IPS-NIHi7 (cell line): ENCODE measurements around the gene PDHX.
"Not testable (repeated sequence)": the region's sequence is repeated elsewhere in the genome, so short reads cannot be mapped to it uniquely, and the experiment has no call there.

Experiments
- DNase-seq: peaks from one replicate; pipeline ENCODE4 v3.0.0; 2012; ENCODE audit warnings: mixed read lengths; ENCODE audit errors: extremely low spot score

Gene PDHX

GRCh38 chr11:34910817-34911216, 5.6 kb upstream of the PDHX start:
- DNase-seq: no peak

GRCh38 chr11:34911676-34912075, 4.7 kb upstream of the PDHX start:
- DNase-seq: no peak

- DNase-seq: not testable (repeated sequence)
These were observed 2.9 kb upstream of the PDHX start for GRCh38 chr11:34913556-34913955.

GRCh38 chr11:34915136-34916014, 1.0 kb upstream of the PDHX start:
- no peak for DNase-seq

GRCh38 chr11:34916843-34917770, 689 bp downstream of the PDHX start:
- peak; percentile 46 for DNase-seq

GRCh38 chr11:34921156-34921555, 4.7 kb downstream of the PDHX start:
- DNase-seq: no peak

GRCh38 chr11:34924714-34925113, 8.3 kb downstream of the PDHX start:
- DNase-seq: no peak

- no peak for DNase-seq
These were observed 9.8 kb downstream of the PDHX start for GRCh38 chr11:34926101-34926830.

GRCh38 chr11:34926831-34927132, 10.4 kb downstream of the PDHX start:
- DNase-seq: no peak

- no peak for DNase-seq
These were observed 12.0 kb downstream of the PDHX start for GRCh38 chr11:34928268-34928959.

- DNase-seq: no peak
These were observed 12.7 kb downstream of the PDHX start for GRCh38 chr11:34928960-34929680.

GRCh38 chr11:34929794-34930763, 13.7 kb downstream of the PDHX start:
- DNase-seq: no peak

- no peak for DNase-seq
These were observed 20.7 kb downstream of the PDHX start for GRCh38 chr11:34936945-34937629.

GRCh38 chr11:34938611-34939010, 22.2 kb downstream of the PDHX start:
- DNase-seq: no peak

- no peak for DNase-seq
These were observed 23.7 kb downstream of the PDHX start for GRCh38 chr11:34940026-34940677.

- no peak for DNase-seq
These were observed 25.3 kb downstream of the PDHX start for GRCh38 chr11:34941688-34942087.

GRCh38 chr11:34944692-34945091, 28.3 kb downstream of the PDHX start:
- no peak for DNase-seq

GRCh38 chr11:34948696-34949095, 32.3 kb downstream of the PDHX start:
- no peak for DNase-seq

GRCh38 chr11:34953955-34954354, 37.5 kb downstream of the PDHX start:
- DNase-seq: no peak
